Neutrophil (primary cell): ENCODE measurements around the gene NUBP2.

Experiments
- H3K27ac ChIP-seq: fragments of 200-600 bp; sonication (generic); 2 replicates; pipeline ENCODE4 v1.5.1; 2016; ENCODE audit warnings: mild to moderate bottlenecking, moderate library complexity
- H3K27me3 ChIP-seq: fragments of 200-600 bp; sonication (generic); 2 replicates; pipeline ENCODE4 v1.6.0; 2016; ENCODE audit warnings: mild to moderate bottlenecking
- H3K36me3 ChIP-seq: fragments of 200-600 bp; sonication (generic); 2 replicates; pipeline ENCODE4 v1.5.1; 2017
- H3K4me1 ChIP-seq, 2 experiments: fragments of 200-600 bp in 1 of 2; sonication (generic) in 1 of 2; 1 replicate in 1 of 2; 2 replicates in 1 of 2; pipeline versions ENCODE4 v1.5.1 to v1.6.1; 2013 to 2016; ENCODE audit warnings: low read depth in 1 of 2, low read length in 1 of 2, mild to moderate bottlenecking in 1 of 2, moderate library complexity in 1 of 2; ENCODE audit not compliant: control insufficient read depth in 1 of 2, insufficient read depth in 1 of 2
- H3K4me3 ChIP-seq, 2 experiments: fragments of 200-600 bp in 1 of 2; sonication (generic) in 1 of 2; 1 replicate in 1 of 2; 2 replicates in 1 of 2; pipeline ENCODE4 v1.5.1; 2013 to 2016; ENCODE audit warnings: low read depth in 1 of 2, low read length in 1 of 2, mild to moderate bottlenecking in 1 of 2, moderate library complexity in 1 of 2
- H3K9me3 ChIP-seq: fragments of 200-600 bp; sonication (generic); 2 replicates; pipeline ENCODE4 v1.5.1; 2016
- TF ChIP-seq, protein P1 (sequence below): fragments of 200-600 bp; sonication (generic); IDR thresholded peaks from 2 replicates; pipeline ENCODE4 v1.5.1; 2016; ENCODE audit warnings: antibody characterized with exemption

NUBP2 gene

DNA sequence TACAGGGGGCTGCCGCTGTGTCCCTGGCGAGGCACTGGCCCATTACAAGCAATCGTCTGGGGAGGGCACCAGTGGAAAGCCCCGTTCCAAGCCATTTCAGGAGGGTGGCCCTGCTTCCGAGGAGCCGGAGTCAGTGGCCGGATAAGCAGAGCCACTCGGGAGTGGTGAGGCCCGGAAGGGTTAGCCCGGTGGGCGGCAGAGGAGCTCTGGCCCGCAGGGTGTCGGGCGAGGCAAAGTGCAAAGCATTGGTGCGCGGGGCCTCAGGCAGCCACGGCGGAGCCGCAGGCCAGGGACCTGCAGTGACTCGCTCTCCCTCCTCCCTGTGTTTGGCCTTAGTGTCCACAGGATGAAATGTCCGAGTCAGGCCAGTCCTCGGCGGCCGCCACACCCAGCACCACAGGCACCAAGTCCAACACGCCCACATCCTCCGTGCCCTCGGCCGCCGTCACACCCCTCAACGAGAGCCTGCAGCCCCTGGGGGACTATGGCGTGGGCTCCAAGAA is 36.0 kb upstream of the NUBP2 start:
- peaks cover 83% of the 10 kb centered on the region for H3K36me3 ChIP-seq
- no peak overlapping the region for H3K4me3 ChIP-seq
- H3K9me3 ChIP-seq, result no peaks in the 10 kb centered on the region

DNA sequence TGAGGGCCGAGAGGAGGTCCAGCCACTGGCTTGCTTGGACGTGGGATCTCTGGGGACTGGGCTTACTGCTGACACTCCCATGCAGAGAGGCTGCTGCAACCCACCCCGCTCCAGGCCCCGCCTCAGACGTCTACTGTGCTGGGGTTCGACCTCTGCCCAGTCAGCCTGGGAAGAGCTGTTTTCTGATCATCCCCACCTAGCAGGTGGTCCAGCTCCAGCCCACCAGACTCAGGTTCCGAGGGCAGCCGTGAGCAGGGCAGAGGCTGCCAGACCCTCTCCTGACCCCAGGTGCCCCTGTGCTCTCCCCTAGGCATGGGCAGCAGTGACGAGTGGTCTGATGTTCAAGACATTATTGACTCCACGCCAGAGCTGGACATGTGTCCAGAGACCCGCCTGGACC is 34.8 kb upstream of the NUBP2 start:
- Histone ChIP-seq H3K27ac (no peak overlapping the region), H3K9me3 (no peaks in the 10 kb centered on the region), H3K4me3 (no peak overlapping the region), H3K36me3 (peaks cover 94% of the 10 kb centered on the region), H3K4me1 (no peaks in the 10 kb centered on the region), H3K27me3 (no peaks in the 10 kb centered on the region)
- TF ChIP-seq, protein P1, sequence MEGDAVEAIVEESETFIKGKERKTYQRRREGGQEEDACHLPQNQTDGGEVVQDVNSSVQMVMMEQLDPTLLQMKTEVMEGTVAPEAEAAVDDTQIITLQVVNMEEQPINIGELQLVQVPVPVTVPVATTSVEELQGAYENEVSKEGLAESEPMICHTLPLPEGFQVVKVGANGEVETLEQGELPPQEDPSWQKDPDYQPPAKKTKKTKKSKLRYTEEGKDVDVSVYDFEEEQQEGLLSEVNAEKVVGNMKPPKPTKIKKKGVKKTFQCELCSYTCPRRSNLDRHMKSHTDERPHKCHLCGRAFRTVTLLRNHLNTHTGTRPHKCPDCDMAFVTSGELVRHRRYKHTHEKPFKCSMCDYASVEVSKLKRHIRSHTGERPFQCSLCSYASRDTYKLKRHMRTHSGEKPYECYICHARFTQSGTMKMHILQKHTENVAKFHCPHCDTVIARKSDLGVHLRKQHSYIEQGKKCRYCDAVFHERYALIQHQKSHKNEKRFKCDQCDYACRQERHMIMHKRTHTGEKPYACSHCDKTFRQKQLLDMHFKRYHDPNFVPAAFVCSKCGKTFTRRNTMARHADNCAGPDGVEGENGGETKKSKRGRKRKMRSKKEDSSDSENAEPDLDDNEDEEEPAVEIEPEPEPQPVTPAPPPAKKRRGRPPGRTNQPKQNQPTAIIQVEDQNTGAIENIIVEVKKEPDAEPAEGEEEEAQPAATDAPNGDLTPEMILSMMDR, result no peak

More for the DNA sequence above, 36.0 kb upstream of the NUBP2 start:
- H3K27me3 ChIP-seq, result no peaks in the 10 kb centered on the region
- no peaks in the 10 kb centered on the region for H3K4me1 ChIP-seq
- TF ChIP-seq, protein P1, result no peak
- H3K27ac ChIP-seq, result no peak overlapping the region

DNA sequence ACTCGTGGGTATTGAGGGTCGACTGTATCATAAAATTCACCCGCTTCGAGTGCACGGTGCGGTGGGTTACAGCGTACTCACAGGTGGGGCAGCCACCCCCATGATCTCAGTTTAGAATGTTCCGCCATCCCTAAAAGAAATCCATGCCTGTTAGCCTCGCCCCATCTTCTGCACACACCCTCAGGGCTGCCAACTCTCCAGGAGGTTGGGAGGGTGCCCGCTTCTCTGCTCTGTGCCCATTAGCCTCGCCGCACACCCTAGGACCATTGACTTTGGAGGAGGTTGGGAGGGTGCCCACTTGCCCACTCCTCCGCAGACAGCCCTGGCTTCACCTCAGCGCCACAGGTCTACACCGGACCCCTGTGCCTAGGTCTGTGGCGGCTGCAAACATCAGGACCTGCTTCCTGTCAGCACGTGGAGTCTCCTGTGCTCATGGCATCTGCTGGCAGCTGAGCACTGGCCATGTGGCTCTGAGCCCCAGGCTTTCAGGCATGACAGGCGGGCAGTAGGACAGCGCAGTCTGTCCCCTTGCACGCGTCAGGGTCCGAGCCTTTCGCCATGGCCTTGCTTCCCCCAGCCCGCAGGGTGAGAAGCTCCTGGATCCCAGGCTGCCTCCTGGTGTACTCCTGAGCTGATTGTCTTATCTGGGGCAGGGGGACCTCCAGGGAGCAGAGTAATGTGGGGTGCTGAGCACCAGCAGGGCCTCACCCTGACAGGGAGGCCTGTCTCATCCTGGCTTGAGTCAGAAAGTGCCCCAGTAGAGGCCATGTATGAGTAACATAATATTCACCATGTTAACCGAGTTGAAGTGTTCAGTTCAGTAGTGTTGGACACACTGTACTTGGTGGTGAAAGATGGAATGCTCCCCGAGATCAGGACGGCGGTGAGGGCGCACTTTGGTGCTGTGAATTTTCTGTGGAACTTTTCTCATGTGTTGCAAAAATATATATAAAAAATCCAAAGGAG is 33.3 kb upstream of the NUBP2 start:
- H3K36me3 ChIP-seq, result peaks cover 88% of the 10 kb centered on the region
- no peaks in the 10 kb centered on the region for H3K4me1 ChIP-seq
- TF ChIP-seq, protein P1, result no peak
- H3K9me3 ChIP-seq, result no peaks in the 10 kb centered on the region
- H3K27ac ChIP-seq, result no peak overlapping the region
- no peak overlapping the region for H3K4me3 ChIP-seq
- H3K27me3 ChIP-seq, result no peaks in the 10 kb centered on the region

DNA sequence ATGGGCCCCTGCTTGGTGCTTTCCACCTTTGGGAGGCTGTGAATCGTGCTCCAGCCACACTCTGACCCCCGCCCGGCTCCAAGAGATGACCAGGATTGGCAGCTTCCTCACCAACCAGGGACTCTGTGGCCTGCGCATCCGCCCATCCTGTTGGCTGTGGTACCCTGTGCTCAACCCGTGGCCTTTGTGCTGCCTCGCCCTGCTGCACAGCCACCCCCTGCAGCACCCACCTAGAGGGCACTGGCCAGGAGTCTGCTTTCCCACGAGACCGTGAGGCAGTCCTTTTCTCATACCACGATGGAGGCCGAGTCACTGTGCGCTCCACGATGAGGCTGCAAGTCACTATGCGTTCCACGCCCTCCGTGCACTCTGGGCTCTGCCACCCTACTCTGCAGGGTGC is 30.8 kb upstream of the NUBP2 start:
- Histone ChIP-seq H3K4me1 (no peaks in the 10 kb centered on the region), H3K4me3 (no peak overlapping the region), H3K27me3 (no peaks in the 10 kb centered on the region), H3K36me3 (peaks cover 71% of the 10 kb centered on the region), H3K9me3 (no peaks in the 10 kb centered on the region), H3K27ac (no peak overlapping the region)
- TF ChIP-seq, protein P1, result no peak

DNA sequence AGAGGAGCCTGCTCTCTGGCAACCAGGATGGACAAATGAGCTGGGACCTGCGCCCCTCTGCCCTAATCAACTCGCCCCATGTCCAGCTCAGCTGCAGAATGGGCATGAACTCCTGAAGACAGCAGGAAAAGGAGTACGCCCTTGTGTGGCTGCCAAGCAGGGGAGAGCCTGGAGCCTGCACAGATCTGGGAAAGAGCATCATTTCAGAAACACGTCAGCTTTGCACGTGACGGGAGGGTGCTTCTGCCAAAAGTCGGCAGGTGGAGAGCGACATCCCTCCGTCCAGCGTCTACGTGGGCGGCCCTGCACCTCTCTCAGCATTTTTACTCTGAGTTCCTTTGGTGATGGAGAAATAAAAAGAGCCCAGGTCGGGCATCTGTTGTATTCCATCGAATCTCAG is 29.9 kb upstream of the NUBP2 start:
- Histone ChIP-seq H3K27ac (no peak overlapping the region), H3K4me1 (no peaks in the 10 kb centered on the region), H3K27me3 (no peaks in the 10 kb centered on the region), H3K9me3 (no peaks in the 10 kb centered on the region), H3K36me3 (peaks cover 71% of the 10 kb centered on the region), H3K4me3 (no peak overlapping the region)
- TF ChIP-seq, protein P1, result no peak
